Activated CD8-positive, alpha-beta memory T cell treated with anti-CD3 and anti-CD28 coated beads for 24 hours (primary cell): ENCODE measurements around the gene MED31.
"Not testable (repeated sequence)": the region's sequence is repeated elsewhere in the genome, so short reads cannot be mapped to it uniquely, and the experiment has no call there.

Source experiments
- DNase-seq: peaks from one replicate; pipeline ENCODE4 v3.0.0-alpha.2; 2020

Gene MED31

GRCh38 chr17:6608321-6608720 lies 43.1 kb downstream of the MED31 start:
- DNase-seq: no peak

- no peak for DNase-seq
Measured at GRCh38 chr17:6605142-6605541, 46.3 kb downstream of the MED31 start.

GRCh38 chr17:6603744-6604325 lies 47.6 kb downstream of the MED31 start:
- DNase-seq: no peak

GRCh38 chr17:6602141-6602540 lies 49.3 kb downstream of the MED31 start:
- DNase-seq: no peak

DNA sequence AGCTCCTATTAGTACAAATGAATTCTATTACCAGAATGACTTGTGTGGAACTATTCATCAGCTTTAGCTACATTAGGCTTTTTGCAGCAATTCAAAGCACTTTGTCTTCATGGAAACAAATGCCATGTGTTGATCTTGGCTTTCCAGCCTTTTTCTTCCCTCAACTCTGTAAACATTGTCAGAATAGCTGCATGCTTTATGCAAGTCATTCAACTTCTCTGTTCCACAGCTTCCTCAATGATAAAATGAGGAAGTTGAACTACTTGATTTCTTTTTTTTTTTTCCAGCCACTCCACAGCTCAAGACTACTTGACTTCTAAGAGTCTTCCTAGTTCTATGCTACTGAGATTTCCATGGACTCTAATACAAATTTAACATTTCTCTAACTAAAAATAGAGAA lies 52.0 kb downstream of the MED31 start:
- DNase-seq: no peak

DNA sequence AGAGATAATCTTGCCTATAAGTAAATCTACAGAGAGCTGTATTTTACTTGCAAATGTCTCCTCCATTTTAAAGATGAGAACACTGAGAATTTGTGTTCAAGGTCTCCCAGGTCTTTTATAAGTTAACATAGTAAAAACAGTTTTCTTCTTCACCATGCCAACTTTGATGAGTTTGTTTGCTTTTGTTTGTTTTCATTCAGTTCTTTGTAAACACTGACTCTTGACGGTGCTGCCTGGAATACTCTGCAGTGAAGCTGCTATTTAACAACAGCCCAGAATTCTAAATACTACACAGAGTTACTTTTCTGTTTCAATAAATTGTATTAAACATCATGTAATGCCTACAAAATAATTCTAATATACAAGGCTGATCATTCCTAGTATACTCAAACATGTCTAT lies 53.7 kb downstream of the MED31 start:
- no peak for DNase-seq

DNA sequence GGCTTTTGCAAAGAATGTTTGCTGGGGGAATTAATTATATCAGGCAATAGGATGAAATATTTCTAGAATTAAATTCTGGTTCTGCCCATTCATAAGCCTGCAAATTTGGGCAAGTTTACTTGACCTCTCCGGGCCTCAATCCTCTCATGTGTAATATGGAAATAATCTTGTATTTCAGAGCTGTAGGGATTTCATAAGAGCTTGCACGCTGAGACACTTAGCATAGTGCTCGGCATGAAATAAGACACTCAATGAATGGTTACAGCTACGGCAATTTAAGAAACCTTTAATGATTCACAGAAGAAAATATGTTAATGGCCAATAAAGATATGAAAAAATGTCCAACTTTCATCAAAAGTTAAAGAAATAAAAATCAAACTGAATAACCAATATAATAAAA lies 54.5 kb downstream of the MED31 start:
- DNase-seq: no peak

- no peak for DNase-seq
Measured at GRCh38 chr17:6596511-6596910, 54.9 kb downstream of the MED31 start.

GRCh38 chr17:6596081-6596480 lies 55.3 kb downstream of the MED31 start:
- DNase-seq: no peak

- DNase-seq: not testable (repeated sequence)
Measured at GRCh38 chr17:6593371-6593770, 58.0 kb downstream of the MED31 start.
